ENCODE measurements around the gene ACP3. TPM values are rescaled to one million over a fixed set of nuclear protein-coding genes. Genes with fewer than 3 reads are reported as not detected.

The ACP3 gene
- polyA plus RNA-seq, 1 donor from 2014 or later, result not detected

DNA sequence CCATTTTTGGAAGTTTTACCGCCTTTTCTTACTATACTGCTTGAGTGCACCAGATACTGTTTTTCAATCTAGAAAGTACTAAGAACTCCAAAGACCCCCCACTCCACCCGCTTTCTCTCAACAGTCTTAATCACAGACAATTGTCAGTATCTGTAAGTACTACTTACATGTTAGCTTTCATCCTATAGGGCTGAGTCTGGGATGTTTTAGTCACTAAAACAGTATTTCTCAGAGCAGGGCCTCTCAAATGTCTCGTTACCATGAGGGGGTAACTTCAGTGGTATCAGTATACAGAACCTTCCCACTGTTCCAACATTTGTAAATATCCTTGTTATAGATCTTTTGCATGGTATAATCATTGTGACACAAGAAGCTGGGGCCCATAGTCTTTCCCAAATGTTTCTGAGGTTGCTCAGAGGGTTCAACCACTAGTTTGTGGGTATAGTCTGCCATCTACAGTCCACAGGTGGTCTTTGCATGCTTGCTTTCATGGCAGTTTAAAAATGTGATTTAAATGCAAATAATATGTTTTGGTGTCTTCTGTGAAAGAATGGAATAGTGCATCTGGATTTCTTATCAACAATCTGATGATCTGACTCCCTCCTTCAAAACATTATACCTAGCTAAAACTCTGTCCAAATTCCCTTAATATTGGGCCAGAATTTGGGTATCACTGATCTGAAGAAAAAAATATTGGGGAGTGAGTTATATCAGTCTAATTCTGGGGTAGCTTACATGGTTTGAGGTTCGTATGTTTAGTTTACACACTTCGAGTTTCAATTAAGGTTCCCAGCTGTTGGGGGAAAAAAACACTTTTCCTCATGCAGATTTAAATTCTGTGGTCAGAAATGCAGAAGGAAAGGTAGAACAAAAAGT, 82.1 kb downstream of the ACP3 start:
- Histone ChIP-seq H4K20me1 (ENCODE audit: insufficient read depth) (no peaks in the 10 kb centered on the region), H3K4me2 (ENCODE audit: low read length) (no peak overlapping the region), H3F3A (ENCODE audit: insufficient read depth, low read length, poor library complexity, severe bottlenecking) (no peaks in the 10 kb centered on the region), H2AFZ (ENCODE audit: low read depth, low read length) (no peak overlapping the region), H3K9me3 (ENCODE audit: low read length) (no peaks in the 10 kb centered on the region), H3K9ac (ENCODE audit: low read length) (no peak overlapping the region), H3K79me2 (replicated peaks; ENCODE audit: insufficient read depth, low read length) (no peaks in the 10 kb centered on the region), H3K4me3 (ENCODE audit: low read length) (no peak overlapping the region), H3K9me2 (ENCODE audit: insufficient read depth, low read length) (no peaks in the 10 kb centered on the region), H3K27ac (ENCODE audit: low read length) (no peak overlapping the region), H3K36me3 (ENCODE audit: insufficient read depth, low read length) (no peaks in the 10 kb centered on the region), H3K27me3 (ENCODE audit: insufficient read depth, low read depth, low read length) (no peaks in the 10 kb centered on the region)
- peak; percentile 90 for TF ChIP-seq RAD21 (conservative IDR thresholded peaks at IDR 0.05)
- peak; percentile 84 for TF ChIP-seq SMC3 (conservative IDR thresholded peaks at IDR 0.05; ENCODE audit: poor library complexity)
- TF ChIP-seq, protein P1, sequence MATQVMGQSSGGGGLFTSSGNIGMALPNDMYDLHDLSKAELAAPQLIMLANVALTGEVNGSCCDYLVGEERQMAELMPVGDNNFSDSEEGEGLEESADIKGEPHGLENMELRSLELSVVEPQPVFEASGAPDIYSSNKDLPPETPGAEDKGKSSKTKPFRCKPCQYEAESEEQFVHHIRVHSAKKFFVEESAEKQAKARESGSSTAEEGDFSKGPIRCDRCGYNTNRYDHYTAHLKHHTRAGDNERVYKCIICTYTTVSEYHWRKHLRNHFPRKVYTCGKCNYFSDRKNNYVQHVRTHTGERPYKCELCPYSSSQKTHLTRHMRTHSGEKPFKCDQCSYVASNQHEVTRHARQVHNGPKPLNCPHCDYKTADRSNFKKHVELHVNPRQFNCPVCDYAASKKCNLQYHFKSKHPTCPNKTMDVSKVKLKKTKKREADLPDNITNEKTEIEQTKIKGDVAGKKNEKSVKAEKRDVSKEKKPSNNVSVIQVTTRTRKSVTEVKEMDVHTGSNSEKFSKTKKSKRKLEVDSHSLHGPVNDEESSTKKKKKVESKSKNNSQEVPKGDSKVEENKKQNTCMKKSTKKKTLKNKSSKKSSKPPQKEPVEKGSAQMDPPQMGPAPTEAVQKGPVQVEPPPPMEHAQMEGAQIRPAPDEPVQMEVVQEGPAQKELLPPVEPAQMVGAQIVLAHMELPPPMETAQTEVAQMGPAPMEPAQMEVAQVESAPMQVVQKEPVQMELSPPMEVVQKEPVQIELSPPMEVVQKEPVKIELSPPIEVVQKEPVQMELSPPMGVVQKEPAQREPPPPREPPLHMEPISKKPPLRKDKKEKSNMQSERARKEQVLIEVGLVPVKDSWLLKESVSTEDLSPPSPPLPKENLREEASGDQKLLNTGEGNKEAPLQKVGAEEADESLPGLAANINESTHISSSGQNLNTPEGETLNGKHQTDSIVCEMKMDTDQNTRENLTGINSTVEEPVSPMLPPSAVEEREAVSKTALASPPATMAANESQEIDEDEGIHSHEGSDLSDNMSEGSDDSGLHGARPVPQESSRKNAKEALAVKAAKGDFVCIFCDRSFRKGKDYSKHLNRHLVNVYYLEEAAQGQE (IDR thresholded peaks at IDR 0.05; ENCODE audit: borderline replicate concordance), result no peak
- TF ChIP-seq, protein P2, sequence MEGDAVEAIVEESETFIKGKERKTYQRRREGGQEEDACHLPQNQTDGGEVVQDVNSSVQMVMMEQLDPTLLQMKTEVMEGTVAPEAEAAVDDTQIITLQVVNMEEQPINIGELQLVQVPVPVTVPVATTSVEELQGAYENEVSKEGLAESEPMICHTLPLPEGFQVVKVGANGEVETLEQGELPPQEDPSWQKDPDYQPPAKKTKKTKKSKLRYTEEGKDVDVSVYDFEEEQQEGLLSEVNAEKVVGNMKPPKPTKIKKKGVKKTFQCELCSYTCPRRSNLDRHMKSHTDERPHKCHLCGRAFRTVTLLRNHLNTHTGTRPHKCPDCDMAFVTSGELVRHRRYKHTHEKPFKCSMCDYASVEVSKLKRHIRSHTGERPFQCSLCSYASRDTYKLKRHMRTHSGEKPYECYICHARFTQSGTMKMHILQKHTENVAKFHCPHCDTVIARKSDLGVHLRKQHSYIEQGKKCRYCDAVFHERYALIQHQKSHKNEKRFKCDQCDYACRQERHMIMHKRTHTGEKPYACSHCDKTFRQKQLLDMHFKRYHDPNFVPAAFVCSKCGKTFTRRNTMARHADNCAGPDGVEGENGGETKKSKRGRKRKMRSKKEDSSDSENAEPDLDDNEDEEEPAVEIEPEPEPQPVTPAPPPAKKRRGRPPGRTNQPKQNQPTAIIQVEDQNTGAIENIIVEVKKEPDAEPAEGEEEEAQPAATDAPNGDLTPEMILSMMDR (IDR thresholded peaks at IDR 0.05; ENCODE audit: poor library complexity, severe bottlenecking), result peak; percentile 92
- TF ChIP-seq TAF1 (IDR thresholded peaks at IDR 0.05; ENCODE audit: low read depth), result no peak

DNA sequence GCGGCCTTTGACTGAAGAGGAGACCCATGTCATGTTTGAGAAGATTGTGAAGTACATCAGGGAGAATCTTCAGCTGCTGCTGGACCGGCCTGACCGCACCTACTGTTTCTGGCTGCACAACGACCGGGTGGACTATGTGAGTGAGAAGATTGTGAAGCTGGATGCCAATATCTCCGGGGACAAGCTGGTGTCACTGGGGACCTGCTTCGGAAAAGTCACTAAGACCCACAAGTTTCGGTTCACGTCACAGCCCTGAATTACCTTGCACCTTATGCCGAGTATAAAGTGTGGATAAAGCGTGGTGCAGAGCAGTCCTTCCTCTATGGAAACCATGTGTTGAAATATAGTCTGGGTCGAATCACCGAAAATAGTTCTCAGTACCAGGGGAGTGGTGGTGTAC, 84.0 kb downstream of the ACP3 start:
- no peak overlapping the region for H3K4me3 ChIP-seq (ENCODE audit: low read length)
- H4K20me1 ChIP-seq (ENCODE audit: insufficient read depth), result no peaks in the 10 kb centered on the region
- no peaks in the 10 kb centered on the region for H3K9me3 ChIP-seq (ENCODE audit: low read length)
- H3F3A ChIP-seq (ENCODE audit: insufficient read depth, low read length, poor library complexity, severe bottlenecking), result no peaks in the 10 kb centered on the region
- no peak overlapping the region for H3K9ac ChIP-seq (ENCODE audit: low read length)
- TF ChIP-seq POLR2AphosphoS5 (IDR thresholded peaks at IDR 0.05) (no peak), MXI1 (conservative IDR thresholded peaks at IDR 0.05; ENCODE audit: poor library complexity, severe bottlenecking) (no peak), EZH2 (IDR thresholded peaks at IDR 0.05; ENCODE audit: borderline replicate concordance, insufficient read depth, low read length, poor library complexity, severe bottlenecking) (no peak), EP300 (conservative IDR thresholded peaks at IDR 0.05; ENCODE audit: poor library complexity, severe bottlenecking) (no peak), RAD21 (conservative IDR thresholded peaks at IDR 0.05) (no peak), TAF1 (IDR thresholded peaks at IDR 0.05; ENCODE audit: low read depth) (no peak), SMC3 (conservative IDR thresholded peaks at IDR 0.05; ENCODE audit: poor library complexity) (no peak)
- TF ChIP-seq, protein P1 (IDR thresholded peaks at IDR 0.05; ENCODE audit: borderline replicate concordance), result no peak
- TF ChIP-seq, protein P2 (IDR thresholded peaks at IDR 0.05; ENCODE audit: poor library complexity, severe bottlenecking), result no peak
- H2AFZ ChIP-seq (ENCODE audit: low read depth, low read length), result no peak overlapping the region
- no peak overlapping the region for H3K27ac ChIP-seq (ENCODE audit: low read length)
- no peaks in the 10 kb centered on the region for H3K9me2 ChIP-seq (ENCODE audit: insufficient read depth, low read length)
- no peaks in the 10 kb centered on the region for H3K36me3 ChIP-seq (ENCODE audit: insufficient read depth, low read length)
- no peak overlapping the region for H3K4me2 ChIP-seq (ENCODE audit: low read length)
- no peaks in the 10 kb centered on the region for H3K79me2 ChIP-seq (replicated peaks; ENCODE audit: insufficient read depth, low read length)
- H3K27me3 ChIP-seq (ENCODE audit: insufficient read depth, low read depth, low read length), result no peaks in the 10 kb centered on the region

All from neural cell (in vitro differentiated cells).